Mesothelial cell of epicardium (in vitro differentiated cells): Measurements from ENCODE around the gene ARL16. TPM values are rescaled to one million over a fixed set of nuclear protein-coding genes. Genes with fewer than 3 reads are reported as not detected.

Experiments used
- DNase-seq, 2 experiments: peaks; one replicate each; pipeline ENCODE4 v3.0.0; 2021; ENCODE audit warnings: low spot score in 2 of 2; ENCODE audit not compliant: unreplicated experiment in 2 of 2
- H3K27ac Mint-ChIP-seq: 2 replicates; pipeline ENCODE4 v1.8.0; 2021; ENCODE audit warnings: mixed read lengths
- H3K27me3 Mint-ChIP-seq: 2 replicates; pipeline ENCODE4 v1.8.0; 2021; ENCODE audit warnings: low read depth, mixed read lengths
- H3K36me3 Mint-ChIP-seq: 2 replicates; pipeline ENCODE4 v1.8.0; 2021; ENCODE audit warnings: mixed read lengths
- H3K4me1 Mint-ChIP-seq: 2 replicates; pipeline ENCODE4 v1.8.0; 2021; ENCODE audit warnings: mixed read lengths
- H3K4me3 Mint-ChIP-seq: 2 replicates; pipeline ENCODE4 v1.8.0; 2021; ENCODE audit warnings: mild to moderate bottlenecking, moderate library complexity, mixed read lengths
- H3K9me3 Mint-ChIP-seq: 2 replicates; pipeline ENCODE4 v1.8.0; 2021; ENCODE audit warnings: mixed read lengths
- total RNA-seq: library from RNA; stranded (reverse); gene quantifications from 3 replicates; pipeline ENCODE4 v1.2.1, GENCODE V29; 2021
- TF ChIP-seq, protein P1 (sequence below): fragments of 200-600 bp; sonication (generic); IDR thresholded peaks from one replicate; pipeline ENCODE4 v1.5.0; 2021; ENCODE audit warnings: antibody characterized with exemption; ENCODE audit not compliant: unreplicated experiment

Gene ARL16
- total RNA-seq, 1 donor from 2014 or later, result 42.8 TPM

DNA sequence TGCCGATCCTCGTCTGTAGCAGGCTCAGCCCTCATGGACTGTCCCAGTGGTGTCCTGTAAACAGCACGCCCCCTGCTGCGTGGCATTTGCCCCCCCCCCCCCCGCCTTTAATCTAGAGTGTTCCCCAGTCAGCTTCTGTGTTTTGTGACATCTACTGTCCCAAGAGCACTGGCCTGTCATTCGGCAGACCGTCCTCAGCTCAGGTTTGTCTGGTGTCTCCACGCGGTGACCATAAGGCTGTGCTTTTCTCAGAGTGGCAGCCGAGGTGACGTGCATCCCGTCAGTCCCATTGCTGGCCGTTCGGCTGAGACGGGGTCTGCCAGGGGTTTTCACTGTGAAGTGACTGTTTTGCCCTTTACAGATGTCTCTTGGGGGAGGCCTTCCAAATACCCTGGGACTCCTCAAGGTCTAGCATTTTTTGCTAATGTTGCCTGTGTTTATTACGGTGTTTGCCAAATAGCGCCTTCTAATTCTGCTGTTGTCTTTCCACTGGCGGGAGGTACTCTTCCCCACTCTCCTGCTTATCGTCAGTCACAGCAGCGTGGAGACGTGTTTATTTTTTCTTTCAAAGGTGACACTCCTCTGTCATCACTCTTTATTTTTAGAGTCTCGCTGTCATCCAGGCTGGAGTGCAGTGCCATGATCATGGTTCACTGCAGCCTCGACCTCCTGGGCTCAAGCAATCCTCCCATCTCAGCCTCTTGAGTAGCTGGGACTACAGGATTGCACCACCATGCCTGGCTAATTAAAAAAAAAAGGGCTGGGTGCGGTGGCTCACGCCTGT is 13.9 kb upstream of the ARL16 start:
- Mint-ChIP-seq H3K4me1 (peaks cover 13% of the 10 kb centered on the region), H3K4me3 (no peak overlapping the region), H3K27me3 (no peaks in the 10 kb centered on the region), H3K36me3 (peaks cover 27% of the 10 kb centered on the region), H3K9me3 (no peaks in the 10 kb centered on the region), H3K27ac (no peak overlapping the region)
- DNase-seq, result no peak
- TF ChIP-seq, protein P1, sequence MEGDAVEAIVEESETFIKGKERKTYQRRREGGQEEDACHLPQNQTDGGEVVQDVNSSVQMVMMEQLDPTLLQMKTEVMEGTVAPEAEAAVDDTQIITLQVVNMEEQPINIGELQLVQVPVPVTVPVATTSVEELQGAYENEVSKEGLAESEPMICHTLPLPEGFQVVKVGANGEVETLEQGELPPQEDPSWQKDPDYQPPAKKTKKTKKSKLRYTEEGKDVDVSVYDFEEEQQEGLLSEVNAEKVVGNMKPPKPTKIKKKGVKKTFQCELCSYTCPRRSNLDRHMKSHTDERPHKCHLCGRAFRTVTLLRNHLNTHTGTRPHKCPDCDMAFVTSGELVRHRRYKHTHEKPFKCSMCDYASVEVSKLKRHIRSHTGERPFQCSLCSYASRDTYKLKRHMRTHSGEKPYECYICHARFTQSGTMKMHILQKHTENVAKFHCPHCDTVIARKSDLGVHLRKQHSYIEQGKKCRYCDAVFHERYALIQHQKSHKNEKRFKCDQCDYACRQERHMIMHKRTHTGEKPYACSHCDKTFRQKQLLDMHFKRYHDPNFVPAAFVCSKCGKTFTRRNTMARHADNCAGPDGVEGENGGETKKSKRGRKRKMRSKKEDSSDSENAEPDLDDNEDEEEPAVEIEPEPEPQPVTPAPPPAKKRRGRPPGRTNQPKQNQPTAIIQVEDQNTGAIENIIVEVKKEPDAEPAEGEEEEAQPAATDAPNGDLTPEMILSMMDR, result no peak

DNA sequence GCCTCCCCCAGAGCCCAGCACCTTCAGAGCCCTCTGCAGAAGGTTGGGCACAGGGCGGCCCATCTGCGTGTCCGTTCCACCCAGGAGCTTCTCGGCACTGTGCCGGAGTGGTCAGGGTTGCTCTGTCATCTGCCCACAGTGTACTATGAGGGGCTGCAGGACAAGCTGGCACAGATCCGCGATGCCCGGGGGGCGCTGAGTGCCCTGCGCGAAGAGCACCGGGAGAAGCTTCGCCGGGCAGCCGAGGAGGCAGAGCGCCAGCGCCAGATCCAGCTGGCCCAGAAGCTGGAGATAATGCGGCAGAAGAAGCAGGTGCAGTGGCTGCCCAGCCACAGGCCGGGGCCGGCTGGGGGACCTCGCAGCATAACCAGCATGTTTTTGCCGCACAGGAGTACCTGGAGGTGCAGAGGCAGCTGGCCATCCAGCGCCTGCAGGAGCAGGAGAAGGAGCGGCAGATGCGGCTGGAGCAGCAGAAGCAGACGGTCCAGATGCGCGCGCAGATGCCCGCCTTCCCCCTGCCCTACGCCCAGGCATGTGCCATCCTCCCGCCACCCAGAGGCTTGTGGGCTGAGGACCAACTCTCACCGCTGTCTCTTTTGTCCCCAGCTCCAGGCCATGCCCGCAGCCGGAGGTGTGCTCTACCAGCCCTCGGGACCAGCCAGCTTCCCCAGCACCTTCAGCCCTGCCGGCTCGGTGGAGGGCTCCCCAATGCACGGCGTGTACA is 12.8 kb upstream of the ARL16 start:
- Mint-ChIP-seq H3K36me3 (peaks cover 28% of the 10 kb centered on the region), H3K4me3 (no peak overlapping the region)
- no peak for DNase-seq

DNA sequence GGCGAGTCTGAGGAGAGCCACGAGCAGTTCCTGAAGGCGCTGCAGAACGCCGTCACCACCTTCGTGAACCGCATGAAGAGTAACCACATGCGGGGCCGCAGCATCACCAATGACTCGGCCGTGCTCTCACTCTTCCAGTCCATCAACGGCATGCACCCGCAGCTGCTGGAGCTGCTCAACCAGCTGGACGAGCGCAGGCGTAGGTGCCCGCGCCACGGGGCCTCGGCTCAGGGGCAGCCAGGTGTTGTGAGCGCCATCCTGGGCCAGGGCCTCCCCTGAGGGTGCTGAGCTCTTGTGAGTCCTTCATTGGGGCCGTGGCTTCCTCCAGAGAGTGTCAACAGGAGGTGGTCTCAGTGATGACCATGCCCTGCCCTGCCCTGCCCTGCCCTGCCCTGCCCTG is 12.2 kb upstream of the ARL16 start:
- Mint-ChIP-seq H3K36me3 (peaks cover 26% of the 10 kb centered on the region), H3K4me1 (peaks cover under 1% of the 10 kb centered on the region), H3K9me3 (no peaks in the 10 kb centered on the region), H3K4me3 (no peak overlapping the region), H3K27me3 (no peaks in the 10 kb centered on the region), H3K27ac (no peak overlapping the region)
- DNase-seq, result no peak
- TF ChIP-seq, protein P1, result no peak

More for the DNA sequence above, 12.8 kb upstream of the ARL16 start:
- H3K27me3 Mint-ChIP-seq, result no peaks in the 10 kb centered on the region
- no peak overlapping the region for H3K27ac Mint-ChIP-seq
- no peaks in the 10 kb centered on the region for H3K9me3 Mint-ChIP-seq
- peaks cover 4% of the 10 kb centered on the region for H3K4me1 Mint-ChIP-seq
- TF ChIP-seq, protein P1, result no peak

DNA sequence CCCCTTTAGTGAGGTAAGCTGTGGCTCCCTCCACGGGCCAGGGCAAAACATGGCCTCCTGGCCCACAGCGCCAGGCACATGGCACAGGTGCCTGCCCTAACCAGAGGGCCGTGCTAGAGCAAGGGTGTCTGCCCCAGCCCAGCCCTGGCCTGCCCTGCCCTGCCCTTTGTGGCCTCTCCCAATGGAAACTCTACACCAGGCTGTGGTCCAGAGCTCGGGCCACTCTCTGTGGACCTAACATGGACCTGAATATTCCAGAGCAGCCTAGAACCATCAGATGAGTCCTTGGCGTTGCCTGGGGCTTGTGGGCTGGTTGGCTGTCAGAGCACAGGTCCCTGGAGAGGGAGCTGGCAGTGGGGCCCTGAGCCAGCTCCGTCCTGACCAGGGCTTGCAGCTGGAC is 11.6 kb upstream of the ARL16 start:
- Mint-ChIP-seq H3K9me3 (no peaks in the 10 kb centered on the region), H3K27me3 (no peaks in the 10 kb centered on the region), H3K27ac (no peak overlapping the region), H3K4me1 (no peaks in the 10 kb centered on the region), H3K36me3 (peaks cover 26% of the 10 kb centered on the region), H3K4me3 (no peak overlapping the region)
- TF ChIP-seq, protein P1, result no peak
- no peak for DNase-seq

DNA sequence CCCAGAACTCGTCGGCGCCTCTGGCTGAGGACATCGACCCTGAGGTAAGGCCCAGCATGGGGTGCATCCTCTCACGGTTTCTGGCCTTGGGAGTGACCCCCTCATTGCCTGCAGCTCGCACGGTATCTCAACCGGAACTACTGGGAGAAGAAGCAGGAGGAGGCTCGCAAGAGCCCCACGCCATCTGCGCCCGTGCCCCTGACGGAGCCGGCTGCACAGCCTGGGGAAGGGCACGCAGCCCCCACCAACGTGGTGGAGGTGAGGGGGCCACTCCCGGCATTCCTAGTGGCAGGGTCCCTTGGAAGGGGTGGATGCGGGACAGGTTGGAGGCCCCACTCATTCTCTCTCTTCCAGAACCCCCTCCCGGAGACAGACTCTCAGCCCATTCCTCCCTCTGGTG is 11.2 kb upstream of the ARL16 start:
- Mint-ChIP-seq H3K27ac (no peak overlapping the region), H3K36me3 (peaks cover 26% of the 10 kb centered on the region), H3K4me3 (no peak overlapping the region), H3K27me3 (no peaks in the 10 kb centered on the region), H3K4me1 (no peaks in the 10 kb centered on the region), H3K9me3 (no peaks in the 10 kb centered on the region)
- TF ChIP-seq, protein P1, result no peak
- DNase-seq, result no peak
